BE2C (cell line): ENCODE measurements around the gene B4GALT2.

ENCODE experiments used
- DNase-seq: peaks from one replicate; pipeline ENCODE4 v3.0.0-alpha.2; 2020
- H3K27me3 ChIP-seq: fragments of 250-450 bp; sonication (Bioruptor Pico); 2 replicates; pipeline ENCODE4 v1.5.1; 2020; ENCODE audit warnings: mild to moderate bottlenecking
- H3K36me3 ChIP-seq: fragments of 250-450 bp; sonication (Bioruptor Pico); 2 replicates; pipeline ENCODE4 v1.5.1; 2020; ENCODE audit warnings: mild to moderate bottlenecking
- H3K4me1 ChIP-seq: fragments of 250-450 bp; sonication (Bioruptor Pico); 2 replicates; pipeline ENCODE4 v1.5.1; 2020
- H3K4me3 ChIP-seq: 2 replicates; pipeline ENCODE4 v1.5.1; 2011; ENCODE audit warnings: low read depth, low read length
- H3K9me3 ChIP-seq: fragments of 250-450 bp; sonication (Bioruptor Pico); 2 replicates; pipeline ENCODE4 v1.5.1; 2020
- TF ChIP-seq, protein P1 (sequence below): IDR thresholded peaks from 2 replicates; pipeline ENCODE4 v1.5.1; 2012; ENCODE audit warnings: mild to moderate bottlenecking, low read depth, low read length

Gene B4GALT2

GRCh38 chr1:44021581-44022321 is 42.7 kb downstream of the B4GALT2 start:
- H3K36me3 ChIP-seq: no peaks in the 10 kb centered on the region
- TF ChIP-seq, protein P1, sequence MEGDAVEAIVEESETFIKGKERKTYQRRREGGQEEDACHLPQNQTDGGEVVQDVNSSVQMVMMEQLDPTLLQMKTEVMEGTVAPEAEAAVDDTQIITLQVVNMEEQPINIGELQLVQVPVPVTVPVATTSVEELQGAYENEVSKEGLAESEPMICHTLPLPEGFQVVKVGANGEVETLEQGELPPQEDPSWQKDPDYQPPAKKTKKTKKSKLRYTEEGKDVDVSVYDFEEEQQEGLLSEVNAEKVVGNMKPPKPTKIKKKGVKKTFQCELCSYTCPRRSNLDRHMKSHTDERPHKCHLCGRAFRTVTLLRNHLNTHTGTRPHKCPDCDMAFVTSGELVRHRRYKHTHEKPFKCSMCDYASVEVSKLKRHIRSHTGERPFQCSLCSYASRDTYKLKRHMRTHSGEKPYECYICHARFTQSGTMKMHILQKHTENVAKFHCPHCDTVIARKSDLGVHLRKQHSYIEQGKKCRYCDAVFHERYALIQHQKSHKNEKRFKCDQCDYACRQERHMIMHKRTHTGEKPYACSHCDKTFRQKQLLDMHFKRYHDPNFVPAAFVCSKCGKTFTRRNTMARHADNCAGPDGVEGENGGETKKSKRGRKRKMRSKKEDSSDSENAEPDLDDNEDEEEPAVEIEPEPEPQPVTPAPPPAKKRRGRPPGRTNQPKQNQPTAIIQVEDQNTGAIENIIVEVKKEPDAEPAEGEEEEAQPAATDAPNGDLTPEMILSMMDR: no peak

DNA sequence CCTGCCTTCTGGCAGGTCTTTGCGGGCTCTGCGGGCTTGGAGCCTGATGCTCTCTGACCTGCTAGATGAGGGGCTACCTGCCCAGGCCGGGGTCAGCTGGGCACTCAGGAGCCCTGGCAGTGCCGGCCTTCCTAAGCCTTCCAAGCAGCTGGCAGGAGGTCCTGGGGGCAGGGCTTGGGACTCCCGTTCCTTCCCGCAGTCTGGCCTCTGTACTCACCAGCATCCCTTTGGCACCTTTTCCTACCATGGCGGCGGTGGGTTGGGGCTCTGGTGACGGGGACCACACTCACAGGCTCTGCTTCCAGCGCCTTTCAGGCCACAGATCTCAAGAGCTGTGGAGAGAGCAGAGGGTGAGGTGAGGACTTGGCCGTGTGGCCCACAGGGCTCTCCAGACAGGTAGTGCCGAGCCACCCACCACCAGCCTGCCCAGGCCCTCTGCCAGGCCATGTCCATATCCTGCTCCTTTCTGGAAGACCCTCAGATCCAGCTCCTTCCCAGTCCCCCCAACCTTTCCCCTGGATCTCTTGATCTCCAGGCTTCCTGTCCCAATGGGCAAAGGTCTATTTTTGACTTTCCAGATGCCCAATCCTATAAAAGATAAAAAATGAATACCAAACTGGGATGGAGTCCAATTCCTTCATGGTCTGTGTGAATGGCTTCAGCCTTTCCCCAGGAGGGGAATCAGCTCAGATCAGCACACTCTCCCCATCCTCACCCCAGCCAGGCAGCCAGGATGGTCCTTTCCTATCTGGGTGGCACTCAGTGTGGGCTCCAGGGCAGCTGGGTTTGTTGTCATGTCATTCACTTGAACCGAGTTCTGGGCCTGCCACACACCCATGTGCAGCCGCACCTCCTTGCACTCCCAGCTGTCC is 45.3 kb downstream of the B4GALT2 start:
- Histone ChIP-seq H3K4me3 (no peak overlapping the region), H3K4me1 (no peaks in the 10 kb centered on the region; the same call in 1 of the 2 replicates), H3K9me3 (no peaks in the 10 kb centered on the region), H3K36me3 (no peaks in the 10 kb centered on the region), H3K27me3 (no peaks in the 10 kb centered on the region)
- TF ChIP-seq, protein P1: no peak
- peak; percentile 21 for DNase-seq

More at GRCh38 chr1:44021581-44022321, 42.7 kb downstream of the B4GALT2 start:
- H3K9me3 ChIP-seq: no peaks in the 10 kb centered on the region
- H3K4me3 ChIP-seq: no peak overlapping the region
- H3K4me1 ChIP-seq: no peaks in the 10 kb centered on the region; the same call in 1 of the 2 replicates
- no peak for DNase-seq
- no peaks in the 10 kb centered on the region for H3K27me3 ChIP-seq

DNA sequence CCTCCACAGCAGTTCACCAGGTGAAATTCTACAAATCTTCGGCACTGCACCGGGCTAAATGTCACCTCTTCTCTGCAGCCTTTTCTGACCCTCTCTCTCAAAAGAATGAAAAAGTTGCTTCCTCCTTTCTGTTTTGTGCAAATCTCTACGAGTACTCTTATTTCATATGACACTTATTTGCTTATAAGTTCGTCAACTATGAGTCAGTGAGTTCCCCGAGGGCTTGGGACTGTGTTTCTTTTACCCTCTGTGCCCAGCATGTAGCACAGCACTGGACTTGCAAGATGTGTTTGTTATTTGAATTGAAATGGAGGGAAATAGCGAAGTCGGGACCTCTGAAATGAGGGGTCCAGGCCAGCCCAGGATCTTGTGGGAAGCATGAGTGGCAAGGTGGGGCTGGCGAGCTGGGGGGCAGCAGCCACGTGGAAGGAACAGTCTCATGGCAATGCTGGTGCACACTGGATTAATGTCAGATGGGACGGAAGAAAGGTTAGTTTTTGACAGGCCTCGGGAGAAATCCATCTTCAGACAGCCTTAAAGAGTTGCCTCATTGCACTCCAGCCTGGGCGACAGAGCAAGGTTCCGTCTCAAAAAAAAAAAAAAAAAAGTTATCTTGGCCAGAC is 46.0 kb downstream of the B4GALT2 start:
- Histone ChIP-seq H3K4me1 (no peaks in the 10 kb centered on the region; the same call in 1 of the 2 replicates), H3K36me3 (no peaks in the 10 kb centered on the region), H3K9me3 (no peaks in the 10 kb centered on the region), H3K27me3 (no peaks in the 10 kb centered on the region), H3K4me3 (no peak overlapping the region)
- TF ChIP-seq, protein P1: no peak
- DNase-seq: no peak

DNA sequence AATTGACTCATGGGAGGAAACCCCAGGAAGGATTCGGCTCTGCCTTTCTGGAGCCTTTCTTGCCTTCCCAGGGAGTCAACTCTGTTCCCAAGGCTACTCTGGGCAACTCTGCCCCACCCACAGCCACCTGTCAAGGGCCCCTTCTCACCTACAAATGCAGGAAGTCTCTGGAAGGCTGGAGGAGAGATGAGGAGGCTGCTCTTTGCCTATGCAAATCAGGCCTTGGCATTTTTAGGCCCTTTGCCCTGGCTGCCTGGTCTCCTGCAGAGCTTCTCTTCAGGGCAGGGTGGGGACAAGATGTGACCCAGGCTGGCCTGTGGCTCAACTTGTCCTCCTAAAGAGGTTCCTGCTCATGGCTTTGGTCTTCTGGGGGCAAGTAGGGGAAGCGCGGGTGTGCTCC is 46.8 kb downstream of the B4GALT2 start:
- H3K4me3 ChIP-seq: no peak overlapping the region

DNA sequence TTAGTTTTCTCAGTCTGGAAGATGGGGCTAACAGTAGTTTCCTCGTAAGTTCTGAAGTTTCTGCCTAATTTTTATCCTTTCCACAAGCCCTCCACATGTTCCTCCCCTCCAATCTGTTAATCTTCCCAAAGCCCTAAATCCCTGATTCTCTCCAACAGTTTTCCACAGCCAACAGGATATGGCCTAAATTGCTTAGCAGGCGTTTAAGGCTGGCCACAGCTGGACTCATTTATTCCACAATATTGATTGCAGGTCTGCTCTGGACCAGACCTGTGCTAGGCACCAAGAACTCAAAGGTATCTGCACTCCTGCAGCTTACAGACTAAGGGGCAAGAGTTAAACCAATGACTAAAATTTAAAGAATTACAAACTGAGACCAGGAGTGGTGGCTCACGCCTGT is 48.3 kb downstream of the B4GALT2 start:
- no peaks in the 10 kb centered on the region for H3K27me3 ChIP-seq
- H3K4me1 ChIP-seq: no peaks in the 10 kb centered on the region; the same call in none of the 2 replicates
- H3K4me3 ChIP-seq: no peak overlapping the region
- no peaks in the 10 kb centered on the region for H3K9me3 ChIP-seq
- H3K36me3 ChIP-seq: no peaks in the 10 kb centered on the region
- DNase-seq: no peak
- TF ChIP-seq, protein P1: no peak

More for the DNA sequence above, 46.8 kb downstream of the B4GALT2 start:
- Histone ChIP-seq H3K4me1 (no peaks in the 10 kb centered on the region; the same call in 1 of the 2 replicates), H3K36me3 (no peaks in the 10 kb centered on the region), H3K27me3 (no peaks in the 10 kb centered on the region), H3K9me3 (no peaks in the 10 kb centered on the region)
- TF ChIP-seq, protein P1: no peak
- DNase-seq: no peak
